DMS79 treated with DMSO at 0.1 percent for 48 hours (cell line): Measurements from ENCODE around the gene NUP62.

Experiments used
- DNase-seq: peaks from one replicate; lab custom pipeline; 2025; lab: John Stamatoyannopoulos, UW

The NUP62 gene

DNA sequence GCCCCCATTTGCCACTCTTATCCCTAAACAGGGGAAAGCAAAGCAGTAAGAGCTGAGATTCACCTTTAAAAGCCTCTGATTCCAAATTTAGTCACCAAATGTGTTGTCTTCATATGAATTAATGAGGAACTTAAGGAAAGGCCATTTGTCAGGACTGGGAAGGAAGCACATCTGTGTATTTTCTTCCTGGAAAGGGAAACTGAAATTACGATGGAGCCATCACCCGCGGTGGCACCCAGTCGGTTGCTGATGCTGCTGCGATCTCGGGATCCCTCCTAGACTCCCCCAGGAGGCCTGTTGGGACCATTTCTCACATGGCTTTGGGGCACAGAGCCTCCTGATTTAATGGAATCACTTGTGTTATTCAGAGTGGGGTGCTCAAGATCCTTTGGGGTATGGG lies 25.2 kb downstream of the NUP62 start:
- no peak for DNase-seq

DNA sequence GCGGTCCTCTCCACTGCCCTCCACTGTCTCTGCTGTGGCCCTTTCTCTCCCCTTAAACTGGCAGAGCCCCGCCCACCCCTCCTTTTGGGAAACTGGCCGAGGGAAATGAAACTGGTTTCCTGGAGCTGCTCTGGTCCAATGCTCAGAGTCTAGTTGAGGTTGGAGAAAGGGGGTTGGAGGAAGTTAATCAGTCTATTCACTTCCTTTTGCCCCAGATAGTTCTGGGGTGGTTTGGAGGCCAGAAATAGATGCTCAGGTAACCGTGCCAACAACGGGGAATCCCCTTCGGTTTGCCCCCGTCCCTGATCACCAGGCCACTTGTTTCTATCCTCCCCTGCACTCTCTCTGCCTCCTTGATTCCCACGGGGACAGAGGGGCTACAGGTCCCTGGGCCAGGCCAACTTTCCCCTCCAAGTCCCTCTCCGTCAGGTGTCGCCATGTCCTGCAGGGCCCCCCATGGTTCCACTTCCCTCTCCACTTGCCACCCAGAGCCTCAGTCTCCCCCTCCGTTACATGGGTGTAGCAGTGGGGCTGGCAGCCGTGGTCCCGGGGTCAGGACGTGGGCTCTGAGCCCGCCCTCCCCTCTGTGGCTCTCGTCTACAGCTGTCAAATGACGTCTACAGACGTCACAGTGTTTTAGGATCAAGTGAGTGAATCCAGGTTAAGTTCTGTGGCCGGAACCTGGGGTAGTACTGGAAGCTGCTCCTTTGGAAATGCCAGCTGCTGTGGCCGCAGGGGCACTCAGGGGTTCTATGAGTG lies 32.3 kb downstream of the NUP62 start, which contains the start of gene IL4I1:
TSS of gene IL4I1 (minus strand) at position 25 of the 759 bp plus-strand sequence. CDS start 727 bp downstream, outside the sequence.
- DNase-seq, result no peak

DNA sequence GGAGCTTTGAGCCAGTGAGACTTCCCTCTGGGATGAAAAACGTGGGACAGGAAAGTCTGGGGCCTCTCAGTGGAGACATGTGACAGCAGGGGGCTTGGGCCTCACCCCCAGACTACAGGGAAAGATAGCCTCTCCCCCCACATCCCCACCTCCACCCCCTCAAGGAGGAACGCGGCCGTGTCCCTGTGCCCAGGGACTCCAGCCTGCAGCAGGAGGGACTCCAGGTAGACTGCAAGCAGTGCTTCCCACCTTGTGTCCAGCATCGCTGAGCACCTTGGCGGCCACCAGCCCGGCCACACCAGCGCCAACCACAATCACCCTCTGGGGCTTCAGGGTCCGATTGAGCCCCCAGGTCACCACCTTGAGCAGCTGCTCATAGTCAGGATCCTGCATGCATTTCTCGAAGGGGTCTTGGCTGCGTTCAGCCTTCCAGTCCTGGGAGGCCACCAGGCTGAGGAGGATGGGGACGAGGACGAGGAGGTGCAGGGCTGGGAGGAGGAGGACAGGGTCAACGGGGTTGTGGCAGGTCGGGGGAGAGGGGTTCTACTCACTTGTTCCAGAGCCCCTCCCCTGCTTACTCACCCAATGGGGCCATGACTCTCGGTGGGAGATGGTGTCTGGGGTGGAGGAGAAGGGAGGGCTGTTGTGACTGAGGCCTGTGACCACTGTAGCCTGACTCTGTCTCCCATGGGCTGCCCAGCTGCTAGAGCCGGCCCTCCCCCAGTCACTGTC lies 33.6 kb downstream of the NUP62 start:
- no peak for DNase-seq

DNA sequence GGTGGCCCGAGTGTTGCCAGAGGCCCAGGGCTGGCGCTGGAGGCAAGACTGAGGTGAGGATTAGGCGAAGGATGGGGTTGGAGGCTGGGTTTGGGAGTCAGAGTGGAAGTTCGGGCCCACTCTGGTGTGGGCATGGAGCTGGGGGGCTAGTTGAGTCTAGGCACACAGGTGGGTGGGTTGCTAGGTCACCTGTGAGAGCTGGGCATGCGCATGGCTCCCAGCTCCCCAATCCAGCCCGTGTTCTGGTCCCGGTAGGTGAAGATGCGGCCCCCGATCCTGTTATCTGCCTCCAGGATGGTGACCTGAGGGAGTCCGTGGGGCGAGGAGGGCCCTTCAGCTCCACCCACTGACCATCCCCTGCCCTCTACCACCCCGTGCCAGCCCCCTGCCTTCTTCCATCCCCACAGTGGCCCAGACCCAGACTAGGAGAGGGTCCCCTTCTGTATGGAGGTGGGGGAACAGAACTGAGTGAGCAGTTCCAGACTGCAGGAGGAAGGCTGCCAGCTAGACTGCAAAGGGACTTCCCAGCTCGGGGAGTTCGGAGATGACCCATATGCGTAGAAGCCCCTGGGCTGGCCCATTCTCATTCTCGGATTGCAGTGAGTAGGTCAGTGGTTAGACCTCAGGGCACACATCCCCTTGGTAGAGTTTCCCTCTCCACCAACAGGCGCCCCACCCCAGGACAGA lies 34.3 kb downstream of the NUP62 start:
- DNase-seq, result no peak

DNA sequence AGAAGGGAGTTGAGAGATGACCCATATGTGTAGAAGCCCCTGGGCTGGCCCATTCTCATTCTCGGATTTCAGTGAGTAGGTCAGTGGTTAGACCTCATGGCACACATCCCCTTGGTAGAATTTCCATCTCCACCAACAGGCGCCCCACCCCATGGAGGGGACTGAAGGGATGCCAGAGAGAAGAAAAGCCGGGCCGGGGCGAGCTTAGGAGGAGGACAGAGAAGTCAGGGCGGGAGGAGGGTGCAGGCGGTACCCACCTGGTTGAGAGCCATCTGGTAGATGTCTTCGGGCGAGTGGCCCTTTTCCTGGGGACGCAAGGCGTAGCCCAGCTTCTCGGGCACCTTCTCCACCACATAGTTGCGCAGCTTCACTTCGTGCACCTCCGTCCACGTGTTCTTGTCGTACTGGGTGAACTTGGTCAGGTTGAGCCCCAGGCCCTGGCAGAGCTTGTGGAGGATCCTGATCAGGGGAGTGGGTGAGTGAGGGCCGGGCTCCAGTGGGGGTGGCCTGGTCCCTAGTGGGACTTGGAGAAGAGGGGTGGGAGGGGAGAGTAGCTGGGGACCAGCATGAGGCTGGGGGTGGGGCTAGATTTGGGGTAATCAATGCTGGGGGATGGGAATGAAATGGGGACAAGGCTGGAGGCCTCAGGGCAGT lies 35.2 kb downstream of the NUP62 start:
- no peak for DNase-seq

DNA sequence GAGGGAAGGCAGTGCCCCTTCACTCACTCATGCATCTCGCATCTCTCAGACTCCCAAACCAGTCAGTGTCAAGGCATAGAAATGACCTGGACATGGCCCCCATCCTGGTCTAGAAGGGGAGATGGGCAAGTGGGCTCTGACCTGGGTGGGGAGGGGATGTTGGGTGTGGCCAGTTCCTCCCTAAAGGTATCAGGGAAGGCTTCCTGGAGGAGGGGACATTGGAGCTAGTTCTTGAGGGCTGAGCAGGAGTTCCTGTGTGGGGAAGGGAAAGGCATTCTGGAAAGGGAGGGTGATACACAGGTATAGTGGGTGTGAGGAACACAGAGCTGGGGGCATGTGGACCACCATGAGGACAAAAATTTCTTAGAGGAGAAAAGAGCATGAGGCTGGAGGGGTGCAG lies 36.6 kb downstream of the NUP62 start:
- DNase-seq, result no peak

DNA sequence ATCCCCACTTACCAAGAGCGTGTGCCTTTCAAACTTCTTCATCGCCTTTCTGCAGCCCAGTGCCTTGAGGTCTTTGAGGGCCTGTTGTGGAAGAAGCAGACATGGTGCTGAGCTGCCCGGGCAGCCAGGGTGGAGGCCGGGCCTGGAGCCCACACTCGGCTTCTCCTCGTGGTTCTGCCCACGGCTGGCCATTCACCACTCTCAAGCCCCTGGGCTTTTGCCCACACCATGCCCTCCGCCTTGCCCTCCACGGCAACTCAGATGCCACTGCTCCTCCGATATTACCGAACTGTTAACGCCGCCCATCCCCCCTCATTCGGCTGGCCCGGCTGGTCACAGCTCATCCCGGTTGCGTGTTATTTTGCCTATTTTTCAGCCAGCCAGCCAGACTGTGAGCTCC lies 37.9 kb downstream of the NUP62 start:
- DNase-seq, result no peak

DNA sequence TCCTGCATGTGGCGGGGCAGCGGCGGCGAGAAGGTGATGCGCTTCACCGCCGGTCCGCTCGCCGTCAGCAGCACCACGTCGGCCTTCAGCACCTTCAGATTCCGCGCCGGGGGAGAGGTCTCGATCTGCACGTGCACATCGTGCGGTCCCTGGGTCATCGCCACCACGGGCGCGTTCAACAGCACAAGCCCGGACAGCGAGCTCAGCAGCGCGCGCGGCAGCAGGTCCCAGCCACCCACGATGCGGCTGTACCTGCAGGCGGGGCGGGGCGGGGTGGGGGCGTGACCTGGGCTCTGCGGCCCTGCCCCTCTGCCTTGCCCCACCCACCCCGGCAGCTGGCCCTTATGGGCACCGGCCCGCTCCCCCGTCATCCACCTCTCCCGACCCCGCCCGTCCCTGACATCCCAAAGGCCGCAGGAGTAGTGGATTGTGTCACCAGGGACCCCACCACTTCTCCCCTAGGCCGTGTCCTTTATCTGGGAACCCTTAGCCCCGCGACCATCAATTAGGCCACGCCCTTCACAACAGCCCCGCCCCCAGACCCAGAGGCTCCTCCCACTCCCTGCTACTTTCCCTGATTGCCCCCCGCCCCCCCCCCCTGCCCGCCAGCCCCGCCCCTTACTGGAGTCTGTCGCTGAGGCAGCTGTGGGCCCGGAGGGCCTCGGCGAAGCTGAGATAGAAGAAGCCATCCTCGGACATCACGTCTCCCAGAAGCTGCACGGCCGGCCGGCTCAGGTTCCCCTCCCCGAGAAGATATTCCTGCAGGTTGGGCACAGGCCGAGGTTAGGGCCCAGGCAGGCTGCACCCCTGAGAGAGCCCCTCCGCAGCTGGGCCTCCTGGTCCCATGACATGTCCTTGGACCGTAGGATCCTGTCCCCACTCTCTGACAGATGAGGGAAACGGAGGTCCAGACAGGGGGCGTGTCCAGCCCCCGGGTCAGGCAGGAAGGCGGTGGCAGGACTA lies 38.7 kb downstream of the NUP62 start:
- no peak for DNase-seq

DNA sequence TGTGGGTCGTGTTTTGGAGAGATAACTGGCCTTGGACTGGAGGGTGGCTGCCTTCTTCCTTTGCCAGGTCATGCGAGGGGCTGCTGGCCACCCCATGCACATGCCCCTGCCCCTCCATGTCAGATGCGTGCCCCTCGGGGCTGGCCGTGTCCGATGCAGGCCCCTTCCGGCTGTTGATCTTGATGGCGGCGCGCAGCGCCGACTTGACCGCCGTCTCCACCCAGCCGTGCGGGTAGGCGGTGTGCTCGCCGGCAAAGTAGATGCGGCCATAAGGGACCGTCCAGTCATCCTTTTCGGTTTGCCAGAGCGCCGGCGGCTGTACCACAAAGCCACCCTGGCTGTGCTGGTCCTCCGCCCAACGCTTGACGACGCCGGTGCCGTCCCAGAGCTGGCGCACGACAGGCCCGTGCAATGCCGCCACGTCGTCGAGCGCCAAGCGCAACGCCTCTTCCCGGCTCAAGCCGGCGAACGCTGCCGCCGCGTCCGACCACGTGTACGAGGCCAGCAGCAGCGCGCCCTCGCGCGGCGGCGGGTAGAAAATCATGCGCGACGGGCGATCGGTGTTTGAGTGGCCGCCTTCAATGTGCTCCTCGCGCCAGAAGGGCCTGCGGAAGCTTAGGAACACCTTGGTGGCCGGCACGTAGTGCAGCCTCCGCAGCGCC lies 39.5 kb downstream of the NUP62 start:
- DNase-seq, result no peak

DNA sequence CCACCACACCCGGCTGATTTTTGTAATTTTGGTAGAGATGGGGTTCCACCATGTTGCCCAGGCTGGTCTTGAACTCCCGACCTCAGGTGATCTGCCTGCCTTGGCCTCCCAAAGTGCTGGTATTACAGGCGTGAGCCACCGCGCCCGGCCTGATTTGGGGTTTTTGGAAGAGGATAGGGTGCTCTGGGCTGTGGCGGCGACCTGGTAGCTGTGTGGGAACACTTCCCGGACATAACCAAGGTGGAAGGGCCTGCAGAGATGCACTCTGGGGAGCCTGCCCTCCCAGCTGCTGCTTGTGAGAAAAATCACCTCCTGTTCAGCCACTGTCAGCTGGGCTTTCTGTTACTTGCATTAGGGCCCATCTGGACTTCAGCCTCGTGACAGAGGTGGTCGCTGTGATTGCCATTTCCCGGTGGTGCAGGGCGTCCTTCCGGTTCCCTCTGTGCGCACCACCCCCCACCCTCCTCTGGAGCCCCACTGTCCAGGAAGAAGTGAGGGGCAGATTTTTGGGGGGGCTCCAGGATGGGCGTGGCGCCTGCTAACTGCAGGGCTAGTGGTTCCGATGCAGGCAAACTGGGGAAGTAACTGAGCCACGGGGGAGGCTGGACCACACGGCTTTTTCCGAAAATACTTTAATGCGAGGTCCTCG lies 40.1 kb downstream of the NUP62 start:
- DNase-seq, result no peak

DNA sequence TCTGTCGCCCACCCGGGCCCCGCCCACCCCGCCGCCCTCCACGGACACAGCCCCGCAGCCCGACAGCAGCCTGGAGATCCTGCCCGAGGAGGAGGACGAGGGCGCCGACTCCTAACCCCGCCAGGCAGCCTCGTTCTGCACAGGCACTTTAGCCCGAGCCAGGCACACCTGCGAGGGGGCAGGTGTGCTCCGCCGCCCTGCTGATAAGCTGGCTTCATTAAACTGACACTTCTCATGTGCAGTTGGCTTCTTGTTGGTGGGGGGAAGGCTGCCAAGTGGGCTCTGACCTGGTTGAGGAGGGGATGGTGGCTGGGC lies 40.8 kb downstream of the NUP62 start:
- peak; percentile 82 for DNase-seq

DNA sequence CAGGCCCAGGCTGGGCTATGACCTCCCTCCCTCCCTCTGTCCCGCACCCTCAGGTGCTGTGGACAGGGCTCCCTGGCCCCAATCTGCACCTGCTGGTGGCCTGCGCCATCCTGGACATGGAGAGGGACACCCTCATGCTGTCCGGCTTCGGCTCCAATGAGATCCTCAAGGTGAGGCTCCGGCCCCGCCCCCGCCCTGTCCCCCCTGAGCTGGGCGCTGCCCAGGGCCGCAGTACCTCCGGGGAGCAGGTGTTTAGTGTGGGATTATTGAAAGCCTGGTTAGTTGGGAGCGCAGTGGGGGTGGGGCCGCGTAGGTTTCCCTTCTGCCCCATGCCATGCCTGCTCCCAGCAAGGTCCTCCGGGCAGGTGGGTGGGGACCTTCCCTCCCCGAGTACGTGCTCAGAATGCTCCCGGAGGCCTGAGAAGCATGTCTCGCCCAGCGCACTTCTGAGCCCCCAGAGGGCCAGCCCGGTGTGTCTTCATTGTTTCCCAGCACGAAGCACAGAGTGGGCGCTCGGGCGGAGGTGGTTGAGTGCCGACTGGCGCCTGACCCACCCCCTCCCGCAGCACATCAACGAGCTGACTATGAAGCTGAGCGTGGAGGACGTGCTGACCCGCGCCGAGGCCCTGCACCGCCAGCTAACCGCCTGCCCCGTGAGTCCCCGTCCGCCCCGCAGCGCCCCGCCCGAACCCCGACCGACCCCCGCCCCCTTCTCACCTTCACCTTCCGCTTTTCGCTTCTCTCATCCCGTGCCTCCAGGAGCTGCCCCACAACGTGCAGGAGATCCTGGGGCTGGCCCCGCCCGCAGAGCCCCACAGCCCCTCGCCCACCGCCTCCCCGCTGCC lies 41.4 kb downstream of the NUP62 start:
- peak; percentile 33 for DNase-seq

DNA sequence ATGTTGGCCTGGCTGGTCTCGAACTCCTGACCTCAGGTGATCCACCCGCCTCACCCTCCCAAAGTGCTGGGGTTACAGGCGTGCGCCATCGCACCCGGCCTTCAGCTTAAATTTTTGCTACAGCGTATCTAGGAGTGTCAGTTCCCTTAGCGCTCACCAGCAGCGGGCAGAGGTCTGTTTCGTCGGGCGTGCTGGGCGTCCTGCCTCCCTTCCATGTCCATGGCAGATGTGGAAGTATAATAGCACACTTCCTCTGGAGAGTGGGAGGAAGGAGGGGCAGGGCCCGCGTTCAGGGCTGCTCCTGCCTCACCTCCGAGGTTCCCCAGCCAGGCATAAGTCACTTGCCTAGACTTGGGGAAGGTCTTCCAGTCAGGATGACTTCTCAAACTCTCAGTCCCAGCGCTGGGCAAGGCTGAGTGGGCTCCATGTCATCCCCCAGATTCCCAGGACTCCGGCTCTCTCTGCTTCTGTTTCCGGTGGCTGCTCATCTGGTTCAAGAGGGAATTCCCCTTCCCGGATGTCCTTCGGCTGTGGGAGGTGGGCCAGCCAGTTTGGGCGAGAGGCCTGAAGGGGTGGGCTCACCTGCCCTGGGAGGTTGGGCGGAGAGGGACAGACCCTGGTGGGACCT lies 42.2 kb downstream of the NUP62 start:
- DNase-seq, result no peak

DNA sequence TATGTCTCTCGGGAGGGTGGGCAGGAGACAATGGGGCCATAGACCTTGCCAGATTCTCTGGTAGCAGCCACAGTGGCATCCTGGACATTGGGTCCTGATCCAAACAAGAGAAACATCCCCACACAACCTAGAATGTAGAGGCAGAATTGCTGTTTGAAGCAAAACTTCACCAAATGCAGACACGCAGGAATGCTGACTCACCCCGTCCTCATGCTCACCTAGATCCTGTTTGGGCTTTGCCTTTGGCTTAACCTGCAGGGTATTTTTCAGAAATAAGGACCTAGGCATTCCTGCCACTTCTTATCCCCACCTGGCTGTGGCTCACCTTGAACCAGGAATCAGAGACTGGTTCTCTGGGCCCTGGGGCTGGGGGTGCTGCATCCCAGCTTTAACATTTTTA lies 44.5 kb downstream of the NUP62 start:
- DNase-seq, result no peak

DNA sequence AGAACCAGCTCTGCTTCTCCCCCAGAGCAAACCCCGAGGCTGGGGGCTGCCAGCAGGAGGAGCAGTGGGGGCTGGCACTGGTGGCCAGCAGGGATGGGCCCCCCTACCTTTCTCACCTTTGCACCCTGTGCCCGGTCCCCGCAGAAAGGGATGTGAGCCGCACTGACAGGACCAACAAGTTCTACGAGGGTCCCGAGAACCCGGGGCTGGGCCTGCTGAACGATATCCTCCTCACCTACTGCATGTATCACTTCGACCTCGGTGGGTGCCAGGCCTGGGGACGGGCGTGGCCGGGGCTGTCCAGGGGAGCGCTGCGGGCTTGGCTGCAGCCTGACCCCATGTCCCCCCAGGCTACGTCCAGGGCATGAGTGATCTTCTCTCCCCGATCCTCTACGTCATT lies 45.2 kb downstream of the NUP62 start:
- no peak for DNase-seq

DNA sequence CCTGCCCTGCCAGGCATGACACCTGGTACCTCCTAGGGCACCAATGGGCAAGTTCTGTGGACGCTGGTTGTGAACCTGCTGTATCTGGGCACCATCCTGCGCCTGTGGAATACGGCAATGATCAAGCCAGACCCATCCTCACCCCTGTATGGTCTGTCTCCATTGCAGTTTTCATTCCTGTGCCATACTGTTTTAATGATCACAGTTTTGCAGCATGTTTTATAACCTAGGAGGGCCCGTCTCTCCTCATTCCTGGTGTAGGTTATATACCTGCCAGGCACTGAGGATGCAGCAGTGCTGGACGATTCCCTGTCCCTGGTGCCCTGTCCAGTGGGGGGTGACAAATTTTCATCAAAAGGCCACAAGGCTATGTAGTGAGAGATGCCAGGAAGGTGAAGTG lies 46.2 kb downstream of the NUP62 start:
- DNase-seq, result no peak

DNA sequence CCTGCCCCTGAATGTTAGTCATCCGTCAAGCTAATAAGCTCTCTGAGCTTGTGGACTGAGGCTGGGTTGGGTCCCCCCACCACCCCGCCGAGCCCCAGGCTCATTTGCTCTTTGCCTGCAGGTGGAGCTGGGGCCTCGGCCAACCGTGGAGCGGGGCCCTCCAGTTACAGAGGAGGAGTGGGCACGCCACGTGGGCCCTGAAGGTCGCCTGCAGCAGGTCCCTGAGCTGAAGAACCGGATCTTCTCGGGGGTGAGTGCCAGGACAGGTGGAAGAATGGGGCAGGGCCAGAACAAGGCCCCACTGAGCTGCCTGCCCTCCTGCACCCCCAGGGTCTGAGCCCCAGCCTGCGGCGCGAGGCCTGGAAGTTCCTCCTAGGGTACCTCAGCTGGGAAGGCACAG lies 46.7 kb downstream of the NUP62 start:
- no peak for DNase-seq

DNA sequence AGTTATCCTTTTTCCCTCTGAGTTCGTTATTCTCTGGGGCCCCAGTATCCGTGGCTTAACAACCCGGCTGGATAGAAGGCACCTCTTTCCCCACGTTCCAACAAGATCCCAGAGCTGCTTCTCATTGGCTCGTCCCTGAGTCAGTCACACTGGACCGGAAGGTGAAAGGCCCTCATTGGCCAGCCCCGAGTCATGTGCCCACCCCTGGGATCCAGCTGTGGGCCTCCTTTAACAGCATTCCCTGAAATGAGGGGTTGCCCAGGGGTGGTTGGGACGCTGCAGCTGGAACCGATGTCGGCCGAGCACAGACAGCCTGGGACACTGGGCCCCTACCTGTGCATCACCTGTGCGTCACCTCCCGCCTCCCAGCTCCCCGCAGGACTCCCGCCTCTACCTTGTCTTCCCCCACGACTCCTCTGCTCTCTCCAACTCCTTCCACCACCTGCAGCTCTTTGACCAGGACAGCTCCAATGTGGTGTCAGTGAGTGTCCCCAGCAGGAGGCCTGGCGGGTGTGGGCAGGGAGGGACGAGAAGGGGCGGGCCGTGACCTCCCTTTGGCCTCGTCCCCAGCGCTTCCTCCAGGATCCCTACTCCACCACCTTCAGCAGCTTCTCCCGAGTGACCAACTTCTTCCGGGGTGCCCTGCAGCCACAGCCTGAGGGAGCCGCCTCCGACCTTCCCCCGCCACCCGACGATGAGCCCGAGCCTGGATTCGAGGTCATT lies 47.5 kb downstream of the NUP62 start:
- DNase-seq, result no peak
